NCI-H2171 treated with DMSO at 0.1 percent for 48 hours (cell line): Measurements from ENCODE around the gene FAM53B.
"Not testable (repeated sequence)": the region's sequence is repeated elsewhere in the genome, so short reads cannot be mapped to it uniquely, and the experiment has no call there.

Experiments
- DNase-seq: peaks from one replicate; lab custom pipeline; 2025; lab: John Stamatoyannopoulos, UW

Gene FAM53B

GRCh38 chr10:124627866-124628675 is 116.1 kb downstream of the FAM53B start:
- DNase-seq, result no peak

GRCh38 chr10:124626759-124627380 is 117.3 kb downstream of the FAM53B start:
- DNase-seq, result no peak

- no peak for DNase-seq
Observed at GRCh38 chr10:124625831-124626238, 118.3 kb downstream of the FAM53B start.

GRCh38 chr10:124624895-124625294 is 119.3 kb downstream of the FAM53B start:
- DNase-seq, result peak; percentile 65

- DNase-seq, result peak; percentile 71
Observed at GRCh38 chr10:124624466-124624865, 119.7 kb downstream of the FAM53B start.

GRCh38 chr10:124624006-124624405 is 120.2 kb downstream of the FAM53B start:
- no peak for DNase-seq

GRCh38 chr10:124622866-124623536 is 121.2 kb downstream of the FAM53B start:
- DNase-seq, result no peak

GRCh38 chr10:124622158-124622557 is 122.0 kb downstream of the FAM53B start:
- DNase-seq, result no peak

GRCh38 chr10:124621637-124622036 is 122.5 kb downstream of the FAM53B start:
- DNase-seq, result no peak

- no peak for DNase-seq
Observed at GRCh38 chr10:124619802-124620490, 124.2 kb downstream of the FAM53B start.

GRCh38 chr10:124619195-124619594 is 125.0 kb downstream of the FAM53B start:
- DNase-seq, result peak; percentile 59

- no peak for DNase-seq
Observed at GRCh38 chr10:124618470-124619073, 125.6 kb downstream of the FAM53B start.

- DNase-seq, result no peak
Observed at GRCh38 chr10:124616836-124617130, 127.4 kb downstream of the FAM53B start.

GRCh38 chr10:124616040-124616835 is 127.9 kb downstream of the FAM53B start:
- no peak for DNase-seq

- DNase-seq, result no peak
Observed at GRCh38 chr10:124615259-124615658, 128.9 kb downstream of the FAM53B start.

- DNase-seq, result no peak
Observed at GRCh38 chr10:124614003-124614659, 130.0 kb downstream of the FAM53B start.

GRCh38 chr10:124612611-124613498 is 131.3 kb downstream of the FAM53B start:
- DNase-seq, result peak; percentile 22

- DNase-seq, result no peak
Observed at GRCh38 chr10:124611738-124612137, 132.4 kb downstream of the FAM53B start.

GRCh38 chr10:124610851-124611250 is 133.3 kb downstream of the FAM53B start:
- DNase-seq, result not testable (repeated sequence)

- DNase-seq, result not testable (repeated sequence)
Observed at GRCh38 chr10:124610186-124610585, 134.0 kb downstream of the FAM53B start.
